Mucosa of descending colon (tissue), 3 donors: ENCODE results near the gene DCD. TPM values are rescaled to one million over a fixed set of nuclear protein-coding genes. Genes with fewer than 3 reads are reported as not detected.

ENCODE experiments used
- ATAC-seq: fragments of 200-7000 bp; cut with Tn5 transposase; one replicate; pipeline ENCODE4 v1.9.1; 2020; ENCODE audit warnings: mild to moderate bottlenecking, moderate library complexity
- DNase-seq, 3 donors: peaks; one replicate each; pipeline ENCODE4 v3.0.0-alpha.2; 2020
- H3K36me3 ChIP-seq: fragments of 200-600 bp; one replicate; pipeline ENCODE4 v1.8.0; 2021; ENCODE audit warnings: low read depth, mild to moderate bottlenecking
- H3K4me1 ChIP-seq: fragments of 200-600 bp; one replicate; pipeline ENCODE4 v1.8.0; 2021; ENCODE audit warnings: low read depth, mild to moderate bottlenecking
- H3K4me3 ChIP-seq: fragments of 200-600 bp; one replicate; pipeline ENCODE4 v1.8.0; 2021; ENCODE audit warnings: mild to moderate bottlenecking
- H3K9me3 ChIP-seq: fragments of 200-600 bp; one replicate; pipeline ENCODE4 v1.8.0; 2021; ENCODE audit warnings: mild to moderate bottlenecking
- intact Hi-C, 2 donors: fragments of 100-400 bp; cut with DNase I in 1 of 2; cut with micrococcal nuclease in 1 of 2; formaldehyde crosslinking; loops; one replicate each; pipeline versions ENCODE4 v1.11.0 to v1.11.1; 2022; cut with DNase I, micrococcal nuclease
- total RNA-seq, 3 donors: library from RNA; stranded (reverse); fragmentation: NEBNext Ultra II Directional in 2 of 3; extraction: Animal tissue kit (Norgen Biotek cat#: 25700) in 2 of 3; gene quantifications; one replicate each; pipeline versions ENCODE4 v1.2.1 to v1.2.4, GENCODE V29; 2021 to 2023
- TF ChIP-seq, protein P1 (sequence below): fragments of 200-600 bp; IDR thresholded peaks from one replicate; pipeline ENCODE4 v1.8.0; 2022; ENCODE audit warnings: antibody characterized with exemption, mild to moderate bottlenecking
- donor health status: DM: no; HTN: no; CAD: no; lungs with moderate emphysema.
- donor health status: DM: no; HTN: no; CAD: no.
- donor health status: DM: no; HTN: yes; CAD: no.

The DCD gene
- total RNA-seq, 3 donors from 2014 or later: not detected

- no peaks in the 10 kb centered on the region for H3K4me1 ChIP-seq
- H3K9me3 ChIP-seq: no peaks in the 10 kb centered on the region
- no peak for DNase-seq
- intact Hi-C loops: no loop called here
- no peak overlapping the region for H3K4me3 ChIP-seq
- no peaks in the 10 kb centered on the region for H3K36me3 ChIP-seq
- no peak for ATAC-seq
- TF ChIP-seq, protein P1, sequence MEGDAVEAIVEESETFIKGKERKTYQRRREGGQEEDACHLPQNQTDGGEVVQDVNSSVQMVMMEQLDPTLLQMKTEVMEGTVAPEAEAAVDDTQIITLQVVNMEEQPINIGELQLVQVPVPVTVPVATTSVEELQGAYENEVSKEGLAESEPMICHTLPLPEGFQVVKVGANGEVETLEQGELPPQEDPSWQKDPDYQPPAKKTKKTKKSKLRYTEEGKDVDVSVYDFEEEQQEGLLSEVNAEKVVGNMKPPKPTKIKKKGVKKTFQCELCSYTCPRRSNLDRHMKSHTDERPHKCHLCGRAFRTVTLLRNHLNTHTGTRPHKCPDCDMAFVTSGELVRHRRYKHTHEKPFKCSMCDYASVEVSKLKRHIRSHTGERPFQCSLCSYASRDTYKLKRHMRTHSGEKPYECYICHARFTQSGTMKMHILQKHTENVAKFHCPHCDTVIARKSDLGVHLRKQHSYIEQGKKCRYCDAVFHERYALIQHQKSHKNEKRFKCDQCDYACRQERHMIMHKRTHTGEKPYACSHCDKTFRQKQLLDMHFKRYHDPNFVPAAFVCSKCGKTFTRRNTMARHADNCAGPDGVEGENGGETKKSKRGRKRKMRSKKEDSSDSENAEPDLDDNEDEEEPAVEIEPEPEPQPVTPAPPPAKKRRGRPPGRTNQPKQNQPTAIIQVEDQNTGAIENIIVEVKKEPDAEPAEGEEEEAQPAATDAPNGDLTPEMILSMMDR: no peak
These were observed 42.8 kb downstream of the DCD start for GRCh38 chr12:54605138-54605970.

- Histone ChIP-seq H3K4me3 (no peak overlapping the region), H3K4me1 (no peaks in the 10 kb centered on the region), H3K9me3 (no peaks in the 10 kb centered on the region), H3K36me3 (no peaks in the 10 kb centered on the region)
- ATAC-seq: no peak
- intact Hi-C loops: no loop called here
- TF ChIP-seq, protein P1: no peak
- DNase-seq: no peak
These were observed 43.7 kb downstream of the DCD start for GRCh38 chr12:54604436-54604835.

DNA sequence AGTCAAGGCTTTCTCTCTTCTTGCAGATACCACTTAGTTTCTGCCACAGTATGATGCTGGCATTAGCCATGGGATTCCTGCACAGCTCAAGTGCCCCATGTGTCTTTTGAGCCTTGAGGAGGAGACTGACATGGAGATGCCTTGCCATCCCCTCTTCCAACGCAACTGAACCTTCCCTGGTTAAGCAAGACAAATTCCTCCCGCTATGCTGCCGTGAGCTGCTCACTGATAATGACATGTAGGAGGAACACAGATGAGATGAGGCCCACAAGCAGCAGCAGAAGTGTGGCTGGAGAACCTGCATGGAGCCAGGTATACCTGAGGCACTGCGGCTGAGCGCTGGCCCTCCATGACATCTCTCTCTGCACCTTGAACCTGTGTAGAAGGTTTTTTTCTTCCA, 44.3 kb downstream of the DCD start:
- no peaks in the 10 kb centered on the region for H3K9me3 ChIP-seq
- ATAC-seq (no peak), DNase-seq (no peak)
- intact Hi-C loops: no loop called here
- no peaks in the 10 kb centered on the region for H3K36me3 ChIP-seq
- H3K4me3 ChIP-seq: no peak overlapping the region
- TF ChIP-seq, protein P1: no peak
- H3K4me1 ChIP-seq: no peaks in the 10 kb centered on the region

GRCh38 chr12:54603173-54603814, 44.9 kb downstream of the DCD start:
- TF ChIP-seq, protein P1: peak; percentile 67
- DNase-seq (peak in 2 of 3 donors; percentile 46 to 73), ATAC-seq (peak; percentile 79)
- Histone ChIP-seq H3K4me3 (no peak overlapping the region), H3K9me3 (no peaks in the 10 kb centered on the region), H3K4me1 (no peaks in the 10 kb centered on the region), H3K36me3 (no peaks in the 10 kb centered on the region)
- intact Hi-C loops: no loop called here

DNA sequence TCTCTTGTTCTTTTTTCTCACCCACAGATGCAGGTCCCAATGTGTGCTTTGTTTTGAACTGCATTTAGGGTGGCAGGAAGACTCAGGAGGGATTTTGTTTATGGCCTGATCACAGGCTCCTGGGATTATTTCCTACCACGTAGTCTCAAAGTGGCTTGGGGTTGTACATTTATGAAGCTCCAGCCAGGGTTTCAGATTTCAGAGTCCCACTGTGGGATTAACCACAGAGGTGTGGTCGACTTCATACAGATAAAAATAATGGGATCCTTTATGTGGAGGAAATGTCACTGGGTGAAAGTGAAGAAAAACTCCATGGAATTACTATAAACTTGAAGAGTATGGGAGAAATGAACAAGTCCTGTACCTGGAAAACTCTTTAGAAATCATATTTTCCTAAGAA, 45.5 kb downstream of the DCD start:
- DNase-seq (no peak), ATAC-seq (no peak)
- H3K36me3 ChIP-seq: no peaks in the 10 kb centered on the region
- H3K9me3 ChIP-seq: no peaks in the 10 kb centered on the region
- intact Hi-C loops: no loop called here
- no peaks in the 10 kb centered on the region for H3K4me1 ChIP-seq
- TF ChIP-seq, protein P1: no peak
- no peak overlapping the region for H3K4me3 ChIP-seq
